Right lobe of liver (tissue), 6 donors: ENCODE data around the gene C19orf38. TPM values are rescaled to one million over a fixed set of nuclear protein-coding genes. Genes with fewer than 3 reads are reported as not detected.

Source experiments
- ATAC-seq, 4 donors: fragments of 200-7000 bp; cut with Tn5 transposase; one replicate each; pipeline ENCODE4 v1.9.1; 2020; ENCODE audit warnings: mild to moderate bottlenecking in 4 of 4, moderate library complexity in 4 of 4
- DNase-seq, 3 donors: peaks; one replicate each; pipeline ENCODE4 v3.0.0-alpha.2; 2020
- H3K27ac ChIP-seq, 3 donors: fragments of 200-600 bp; one replicate each; pipeline ENCODE4 v1.8.0; 2022
- H3K27me3 ChIP-seq, 2 donors: fragments of 200-600 bp; one replicate each; pipeline ENCODE4 v1.8.0; 2022
- H3K36me3 ChIP-seq, 4 donors: fragments of 200-600 bp; sonication (generic) in 1 of 4; one replicate each; pipeline versions ENCODE4 v1.5.1 to v1.8.0; 2017 to 2022; ENCODE audit warnings: control low read depth in 1 of 4
- H3K4me1 ChIP-seq, 4 donors: fragments of 200-600 bp; sonication (generic) in 1 of 4; one replicate each; pipeline versions ENCODE4 v1.5.1 to v1.8.0; 2017 to 2022; ENCODE audit warnings: control low read depth in 1 of 4
- H3K4me3 ChIP-seq, 3 donors: fragments of 200-600 bp; one replicate each; pipeline ENCODE4 v1.8.0; 2022
- H3K9me3 ChIP-seq, 4 donors: fragments of 200-600 bp; sonication (generic) in 1 of 4; one replicate each; pipeline versions ENCODE4 v1.5.1 to v1.8.0; 2017 to 2022; ENCODE audit warnings: control low read depth in 1 of 4
- CTCF ChIP-seq, 4 donors: fragments of 200-600 bp in 3 of 4; fragments of 450-650 bp in 1 of 4; IDR thresholded peaks; one replicate each; pipeline versions ENCODE4 v1.5.1 to v1.8.0; 2016 to 2022; ENCODE audit warnings: antibody characterized with exemption in 4 of 4, mild to moderate bottlenecking in 2 of 4
- POLR2A ChIP-seq: fragments of 450-650 bp; IDR thresholded peaks from one replicate; pipeline ENCODE4 v1.6.1; 2017; ENCODE audit warnings: antibody characterized with exemption, mild to moderate bottlenecking
- WGBS: methylation state at CpG from one replicate; pipeline ENCODE4 v1.1.6; 2018; ENCODE audit warnings: low coverage, low lambda C conversion rate; ENCODE audit not compliant: insufficient coverage; ENCODE audit errors: missing lambda C conversion rate; 5-methylcytosine and 5-hydroxymethylcytosine counted together
- intact Hi-C, 2 donors: fragments of 100-400 bp; cut with DNase I; formaldehyde crosslinking; loops; one replicate each; pipeline versions ENCODE4 v1.11.2 to v1.14.1; 2022
- total RNA-seq, 6 experiments: library from RNA; depleted of rRNA in 2 of 6; stranded (reverse); fragments of >200 nt in 2 of 6; fragmentation: NEBNext Ultra II Directional in 3 of 6; extraction: Animal tissue kit (Norgen Biotek cat#: 25700) in 3 of 6; gene quantifications; one replicate each; pipeline versions ENCODE4 v1.1.0 to v1.2.4, GENCODE V29; 2016 to 2023
- donor health status: DM: no; HTN: yes; CAD: no.
- donor health status: DM: no; HTN: no; CAD: no.
- donor health status: DM: no; HTN: no; CAD: no.
- donor health status: DM: no; HTN: yes; CAD: no.
- donor health status: DM: no; HTN: yes; CAD: no.

Gene C19orf38
- total RNA-seq, 6 experiments from 2014 or later, result 0.58 to 2.7 (median 1.4) TPM

DNA sequence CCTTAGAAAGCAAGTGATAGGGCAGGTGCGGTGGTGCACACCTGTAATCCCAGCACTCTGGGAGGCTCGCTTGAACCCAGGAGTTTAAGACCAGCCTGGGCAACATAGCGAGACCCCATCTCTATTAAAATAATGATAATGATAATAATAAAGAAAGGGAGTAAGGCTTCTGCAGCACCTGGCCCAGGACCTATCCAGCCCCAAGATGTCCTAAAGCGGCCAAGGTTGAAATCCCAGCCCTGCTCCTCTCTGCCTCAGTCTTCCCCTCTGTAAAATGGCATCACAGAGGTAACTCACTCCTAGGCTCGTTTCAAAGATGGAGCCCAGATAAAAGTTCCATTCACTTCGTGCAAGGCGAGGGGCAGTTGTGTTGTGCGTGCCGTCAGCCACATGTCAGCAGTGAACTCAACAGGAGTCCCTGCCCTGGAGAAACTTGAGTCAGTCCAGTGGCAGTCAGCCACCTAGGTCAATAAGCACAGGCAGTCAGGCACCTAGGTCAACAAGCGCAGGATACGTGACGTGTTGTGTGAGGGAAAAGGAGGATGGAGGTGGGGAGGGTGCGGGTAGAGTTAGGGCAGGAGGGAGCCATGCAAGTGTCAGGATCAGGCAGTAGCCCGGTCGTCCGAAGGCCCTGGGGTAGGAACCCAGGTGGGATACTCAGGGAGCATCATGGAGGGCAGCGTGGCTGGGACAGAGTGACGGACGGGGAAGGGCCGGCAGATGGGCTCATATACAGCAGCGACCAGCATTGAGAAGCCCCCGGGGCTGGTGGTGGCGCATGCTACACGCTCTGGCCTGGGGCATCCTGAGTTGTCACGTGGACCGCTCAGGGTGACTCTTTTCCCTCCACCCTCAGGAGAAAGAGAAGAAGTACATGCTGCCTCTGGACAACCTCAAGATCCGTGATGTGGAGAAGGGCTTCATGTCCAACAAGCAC, 28.8 kb upstream of the C19orf38 start:
- 94% methylated on average over 12 of the region's 27 CpGs for WGBS
- DNase-seq, result no peak

DNA sequence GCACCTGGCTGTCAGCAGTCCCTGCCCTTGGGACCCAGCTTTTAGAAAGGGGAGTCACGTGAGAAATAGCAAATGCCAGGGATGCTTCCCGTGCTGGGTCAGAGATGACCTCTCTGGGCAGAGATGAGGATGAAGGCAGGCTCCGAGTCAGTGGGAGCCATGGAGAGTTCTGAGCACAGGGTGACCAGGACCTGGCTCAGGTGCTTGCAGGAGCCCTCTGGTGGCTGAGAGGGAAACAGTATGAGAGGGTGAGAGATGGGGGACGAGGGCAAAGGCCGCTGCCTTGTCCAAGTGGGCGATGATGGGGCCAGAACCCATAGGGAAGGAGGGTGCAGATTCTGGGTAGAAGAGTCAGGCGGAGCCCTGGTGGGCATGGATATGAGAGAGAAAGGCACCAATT, 28.0 kb upstream of the C19orf38 start:
- 84% methylated on average over 7 of the region's 7 CpGs for WGBS
- peak; percentile 7 to 37 (median 25) for ATAC-seq
- intact Hi-C loops, result no loop called here
- Histone ChIP-seq H3K9me3 (no peaks in the 10 kb centered on the region), H3K36me3 (peaks cover 0 to 48% (median 10%) of the 10 kb centered on the region in 4 donors), H3K27ac (no peak overlapping the region), H3K4me3 (no peak overlapping the region), H3K4me1 (no peaks in the 10 kb centered on the region), H3K27me3 (no peaks in the 10 kb centered on the region)
- TF ChIP-seq POLR2A, result no peak
- peak in 3 of 4 donors; percentile 11 to 31 (median 26) for TF ChIP-seq CTCF (IDR thresholded peaks at IDR 0.05)
- peak in 1 of 3 donors; percentile 42 for DNase-seq

More for the DNA sequence above, 28.8 kb upstream of the C19orf38 start:
- H3K36me3 ChIP-seq, result peaks cover 0 to 41% (median 8%) of the 10 kb centered on the region in 4 donors
- H3K9me3 ChIP-seq, result no peaks in the 10 kb centered on the region
- no peak overlapping the region for H3K4me3 ChIP-seq
- H3K4me1 ChIP-seq, result no peaks in the 10 kb centered on the region
- TF ChIP-seq CTCF (IDR thresholded peaks at IDR 0.05) (no peak), POLR2A (no peak)
- H3K27me3 ChIP-seq, result no peaks in the 10 kb centered on the region
- H3K27ac ChIP-seq, result no peak overlapping the region
- intact Hi-C loops, result no loop called here
- peak in 1 of 4 donors; percentile 6 for ATAC-seq

DNA sequence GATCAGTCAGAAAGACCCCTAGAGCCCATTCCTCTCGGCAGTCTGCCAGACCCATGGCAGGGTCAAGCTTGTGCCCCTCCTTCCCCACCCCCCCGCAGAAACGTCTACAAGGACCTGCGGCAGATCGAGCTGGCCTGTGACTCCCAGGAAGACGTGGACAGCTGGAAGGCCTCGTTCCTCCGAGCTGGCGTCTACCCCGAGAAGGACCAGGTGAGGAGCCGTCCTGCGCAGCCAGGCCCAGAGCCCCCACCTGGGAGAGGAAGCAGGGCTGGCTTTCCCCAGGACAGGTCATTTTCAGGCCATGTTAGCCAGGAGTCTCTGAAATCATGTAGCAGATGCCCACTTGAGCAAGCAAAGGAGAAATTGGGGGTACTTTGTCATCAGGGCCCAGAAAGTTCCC, 24.5 kb upstream of the C19orf38 start:
- H3K27ac ChIP-seq, result no peak overlapping the region
- H3K4me1 ChIP-seq, result no peaks in the 10 kb centered on the region
- 80% methylated on average over 2 of the region's 12 CpGs for WGBS
- DNase-seq (peak in 1 of 3 donors; percentile 43), ATAC-seq (no peak)
- TF ChIP-seq POLR2A, result no peak
- no peak for TF ChIP-seq CTCF (IDR thresholded peaks at IDR 0.05)
- H3K9me3 ChIP-seq, result no peaks in the 10 kb centered on the region
- H3K4me3 ChIP-seq, result no peak overlapping the region
- H3K27me3 ChIP-seq, result no peaks in the 10 kb centered on the region
- intact Hi-C loops, result no loop called here
- H3K36me3 ChIP-seq, result peaks cover 0 to 65% (median 18%) of the 10 kb centered on the region in 4 donors

GRCh38 chr19:10826231-10826630, 22.0 kb upstream of the C19orf38 start:
- TF ChIP-seq POLR2A (no peak), CTCF (IDR thresholded peaks at IDR 0.05) (no peak)
- Histone ChIP-seq H3K9me3 (no peaks in the 10 kb centered on the region), H3K36me3 (peaks cover 0 to 67% (median 18%) of the 10 kb centered on the region in 4 donors), H3K27ac (no peak overlapping the region), H3K4me3 (no peak overlapping the region), H3K4me1 (no peaks in the 10 kb centered on the region), H3K27me3 (no peaks in the 10 kb centered on the region)
- ATAC-seq (no peak), DNase-seq (no peak)
- 88% methylated on average over 6 of the region's 7 CpGs for WGBS
- intact Hi-C loops, result no loop called here
